Caco-2 (cell line): ENCODE measurements around the gene DSEL. TPM values are rescaled to one million over a fixed set of nuclear protein-coding genes. Genes with fewer than 3 reads are reported as not detected.

Experiments
- BruUV-seq: library from RNA; stranded (reverse); fragments of 400-500 nt; replicated peaks from 2 replicates; lab custom pipeline; 2021; lab: Mats Ljungman, UMichigan
- CTCF ChIA-PET: fragments of 300-600 bp; sonication (Branson Sonifier 250); formaldehyde crosslinking; loops from one replicate; lab custom pipeline; 2022; ENCODE audit warnings: antibody characterized with exemption; lab: Charles Lee
- POLR2A ChIA-PET: fragments of 300-600 bp; sonication (Branson Sonifier 250); formaldehyde crosslinking; loops from one replicate; lab custom pipeline; 2022; ENCODE audit warnings: antibody characterized with exemption; lab: Charles Lee
- DNase-seq, 2 experiments: peaks; one replicate each; pipeline versions ENCODE4 v3.0.0 to v3.0.0-alpha.2; 2020 to 2022
- H3K27me3 ChIP-seq: replicated peaks from 2 replicates; pipeline ENCODE4 v1.6.0; 2011; ENCODE audit warnings: low read length; ENCODE audit not compliant: control insufficient read depth, insufficient read depth
- H3K36me3 ChIP-seq: 2 replicates; pipeline ENCODE4 v1.5.1; 2011; ENCODE audit warnings: low read length; ENCODE audit not compliant: control insufficient read depth, insufficient read depth
- H3K4me1 ChIP-seq: fragments of 250-450 bp; sonication (Bioruptor Pico); 2 replicates; pipeline ENCODE4 v1.5.1; 2020; ENCODE audit warnings: mild to moderate bottlenecking
- H3K4me3 ChIP-seq: 2 replicates; pipeline ENCODE4 v1.5.1; 2011; ENCODE audit warnings: low read depth, mild to moderate bottlenecking, control low read depth, low read length
- H3K9me3 ChIP-seq: fragments of 250-450 bp; sonication (Bioruptor Pico); 2 replicates; pipeline ENCODE4 v1.5.1; 2020; ENCODE audit warnings: mild to moderate bottlenecking, moderate library complexity
- H3K27ac Mint-ChIP-seq: one replicate; pipeline ENCODE4 v1.8.0; 2022; ENCODE audit warnings: mixed read lengths; ENCODE audit not compliant: unreplicated experiment
- H3K27me3 Mint-ChIP-seq: one replicate; pipeline ENCODE4 v1.8.0; 2022; ENCODE audit warnings: mixed read lengths; ENCODE audit not compliant: insufficient read depth, unreplicated experiment
- H3K36me3 Mint-ChIP-seq: one replicate; pipeline ENCODE4 v1.8.0; 2022; ENCODE audit warnings: mild to moderate bottlenecking, mixed read lengths; ENCODE audit not compliant: insufficient read depth, unreplicated experiment
- H3K4me1 Mint-ChIP-seq: one replicate; pipeline ENCODE4 v1.8.0; 2022; ENCODE audit warnings: low read depth, mixed read lengths; ENCODE audit not compliant: unreplicated experiment
- H3K4me3 Mint-ChIP-seq: one replicate; pipeline ENCODE4 v1.8.0; 2022; ENCODE audit warnings: mild to moderate bottlenecking, moderate library complexity, mixed read lengths; ENCODE audit not compliant: unreplicated experiment
- H3K9me3 Mint-ChIP-seq: one replicate; pipeline ENCODE4 v1.8.0; 2022; ENCODE audit warnings: mixed read lengths; ENCODE audit not compliant: unreplicated experiment
- intact Hi-C: fragments of 100-400 bp; cut with micrococcal nuclease; formaldehyde crosslinking; loops from one replicate; pipeline ENCODE4 v1.10.0; 2022; ENCODE audit not compliant: unreplicated experiment
- total RNA-seq: library from RNA; stranded (reverse); gene quantifications from 2 replicates; pipeline ENCODE4 v1.2.3, GENCODE V29; 2022
- TF ChIP-seq, protein P1 (sequence below), 2 experiments: fragments of 200-600 bp in 1 of 2; IDR thresholded peaks; 1 replicate in 1 of 2; 2 replicates in 1 of 2; pipeline versions ENCODE4 v1.5.1 to v1.8.0; 2011 to 2022; ENCODE audit warnings: antibody characterized with exemption in 1 of 2, control low read depth in 1 of 2, inconsistent platforms in 1 of 2, low read depth in 1 of 2, low read length in 1 of 2, mild to moderate bottlenecking in 1 of 2, moderate library complexity in 1 of 2; ENCODE audit not compliant: insufficient read depth in 1 of 2, severe bottlenecking in 1 of 2, unreplicated experiment in 1 of 2

DSEL gene
- total RNA-seq, 1 experiment from 2014 or later: 0.18 TPM

DNA sequence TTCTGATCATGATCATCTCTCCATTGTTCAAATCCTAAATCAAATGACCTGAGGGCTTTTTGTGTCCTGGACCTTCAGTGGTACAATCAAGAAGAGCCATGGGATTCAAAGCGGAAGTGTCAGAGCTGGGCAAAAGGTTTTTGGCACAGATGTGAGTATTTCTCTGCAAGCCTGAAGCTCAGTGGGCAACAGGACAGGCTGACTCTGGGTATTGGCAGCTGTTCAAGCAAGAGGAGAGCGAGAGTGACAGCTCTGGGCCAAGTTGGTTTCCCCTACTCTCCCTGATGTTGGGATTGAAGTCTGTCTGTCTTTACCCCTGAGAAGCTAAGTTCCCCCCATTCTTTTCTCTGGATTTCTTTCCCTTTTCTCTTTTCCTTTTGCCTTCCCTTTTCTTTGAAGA lies 33.3 kb downstream of the DSEL start:
- intact Hi-C loops: no loop called here
- Histone ChIP-seq H3K4me1 (no peaks in the 10 kb centered on the region), H3K36me3 (no peaks in the 10 kb centered on the region), H3K4me3 (no peak overlapping the region), H3K9me3 (no peaks in the 10 kb centered on the region), H3K27me3 (no peaks in the 10 kb centered on the region)
- ChIA-PET POLR2A (no interaction called here), CTCF (no interaction called here)
- no peak overlapping the region for H3K27ac Mint-ChIP-seq
- no peaks in the 10 kb centered on the region for H3K36me3 Mint-ChIP-seq
- H3K9me3 Mint-ChIP-seq: no peaks in the 10 kb centered on the region
- TF ChIP-seq, protein P1, sequence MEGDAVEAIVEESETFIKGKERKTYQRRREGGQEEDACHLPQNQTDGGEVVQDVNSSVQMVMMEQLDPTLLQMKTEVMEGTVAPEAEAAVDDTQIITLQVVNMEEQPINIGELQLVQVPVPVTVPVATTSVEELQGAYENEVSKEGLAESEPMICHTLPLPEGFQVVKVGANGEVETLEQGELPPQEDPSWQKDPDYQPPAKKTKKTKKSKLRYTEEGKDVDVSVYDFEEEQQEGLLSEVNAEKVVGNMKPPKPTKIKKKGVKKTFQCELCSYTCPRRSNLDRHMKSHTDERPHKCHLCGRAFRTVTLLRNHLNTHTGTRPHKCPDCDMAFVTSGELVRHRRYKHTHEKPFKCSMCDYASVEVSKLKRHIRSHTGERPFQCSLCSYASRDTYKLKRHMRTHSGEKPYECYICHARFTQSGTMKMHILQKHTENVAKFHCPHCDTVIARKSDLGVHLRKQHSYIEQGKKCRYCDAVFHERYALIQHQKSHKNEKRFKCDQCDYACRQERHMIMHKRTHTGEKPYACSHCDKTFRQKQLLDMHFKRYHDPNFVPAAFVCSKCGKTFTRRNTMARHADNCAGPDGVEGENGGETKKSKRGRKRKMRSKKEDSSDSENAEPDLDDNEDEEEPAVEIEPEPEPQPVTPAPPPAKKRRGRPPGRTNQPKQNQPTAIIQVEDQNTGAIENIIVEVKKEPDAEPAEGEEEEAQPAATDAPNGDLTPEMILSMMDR (IDR thresholded peaks at IDR 0.05; ENCODE audit: insufficient read depth in 1 of 2, low read depth in 1 of 2, low read length in 1 of 2, severe bottlenecking in 1 of 2, unreplicated experiment in 1 of 2): no peak
- BruUV-seq: no TSS peak
- no peaks in the 10 kb centered on the region for H3K4me1 Mint-ChIP-seq
- peaks cover 1% of the 10 kb centered on the region for H3K27me3 Mint-ChIP-seq
- DNase-seq: no peak
- no peak overlapping the region for H3K4me3 Mint-ChIP-seq

DNA sequence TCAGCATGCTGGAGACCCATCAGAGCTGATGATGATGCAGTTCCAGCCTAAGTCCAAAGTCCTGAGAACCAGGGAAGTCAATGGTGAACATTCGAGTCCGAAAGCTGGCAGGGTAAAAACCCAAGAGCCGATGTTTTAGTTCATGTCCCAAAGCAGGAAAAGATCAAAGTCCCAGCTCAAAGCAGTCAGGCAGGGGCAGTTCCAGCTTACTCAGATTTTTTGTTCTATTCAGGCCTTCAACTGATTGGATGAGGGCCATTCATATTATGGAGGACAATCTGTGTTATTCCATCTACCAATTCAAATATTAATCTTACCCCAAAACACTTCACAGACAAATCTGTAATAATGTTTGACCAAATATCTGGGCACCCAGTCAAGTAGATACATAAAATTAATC lies 38.3 kb downstream of the DSEL start:
- Mint-ChIP-seq H3K27ac (no peak overlapping the region), H3K36me3 (no peaks in the 10 kb centered on the region), H3K27me3 (no peaks in the 10 kb centered on the region), H3K4me1 (no peaks in the 10 kb centered on the region), H3K9me3 (no peaks in the 10 kb centered on the region), H3K4me3 (no peak overlapping the region)
- intact Hi-C loops: no loop called here
- TF ChIP-seq, protein P1 (IDR thresholded peaks at IDR 0.05; ENCODE audit: insufficient read depth in 1 of 2, low read depth in 1 of 2, low read length in 1 of 2, severe bottlenecking in 1 of 2, unreplicated experiment in 1 of 2): no peak
- Histone ChIP-seq H3K27me3 (no peaks in the 10 kb centered on the region), H3K4me3 (no peak overlapping the region), H3K36me3 (no peaks in the 10 kb centered on the region), H3K4me1 (no peaks in the 10 kb centered on the region), H3K9me3 (no peaks in the 10 kb centered on the region)
- BruUV-seq: no TSS peak
- ChIA-PET POLR2A (no interaction called here), CTCF (no interaction called here)
- DNase-seq: no peak

DNA sequence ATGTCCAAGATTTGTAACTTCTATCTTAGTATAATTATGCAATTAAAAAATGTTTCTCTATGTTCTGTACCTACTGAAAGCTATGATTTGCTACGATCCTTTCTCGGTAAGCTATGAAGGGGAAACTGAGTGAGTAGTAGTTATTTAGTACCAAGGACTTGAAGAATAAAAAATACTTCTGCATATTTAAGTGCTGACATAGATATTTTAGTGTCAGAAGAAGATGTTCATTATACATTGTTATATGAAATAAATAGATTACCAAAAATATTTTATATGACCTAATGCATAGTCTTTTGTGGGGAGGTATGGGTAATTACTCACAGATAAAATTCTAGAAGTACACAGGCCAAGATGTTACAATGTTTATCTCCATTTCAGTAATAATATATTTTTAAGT lies 39.0 kb downstream of the DSEL start:
- Mint-ChIP-seq H3K9me3 (no peaks in the 10 kb centered on the region), H3K27ac (no peak overlapping the region), H3K27me3 (no peaks in the 10 kb centered on the region), H3K36me3 (no peaks in the 10 kb centered on the region), H3K4me1 (no peaks in the 10 kb centered on the region), H3K4me3 (no peak overlapping the region)
- Histone ChIP-seq H3K36me3 (no peaks in the 10 kb centered on the region), H3K4me3 (no peak overlapping the region), H3K27me3 (no peaks in the 10 kb centered on the region), H3K9me3 (no peaks in the 10 kb centered on the region), H3K4me1 (no peaks in the 10 kb centered on the region)
- intact Hi-C loops: no loop called here
- TF ChIP-seq, protein P1 (IDR thresholded peaks at IDR 0.05; ENCODE audit: insufficient read depth in 1 of 2, low read depth in 1 of 2, low read length in 1 of 2, severe bottlenecking in 1 of 2, unreplicated experiment in 1 of 2): no peak
- DNase-seq: no peak
- POLR2A ChIA-PET: no interaction called here
- no TSS peak for BruUV-seq
- CTCF ChIA-PET: no interaction called here
